GM12892 (cell line): ENCODE measurements around the gene CELF3.

Source experiments
- DNase-seq: peaks from one replicate; pipeline ENCODE4 v3.0.0; 2011; ENCODE audit not compliant: insufficient read length
- FAIRE-seq: peaks from 2 replicates; lab custom pipeline; 2011; peaks lifted over from hg19 to GRCh38; lab: Jason Lieb, UNC
- POLR2A ChIP-seq: IDR thresholded peaks from 2 replicates; pipeline ENCODE4 v1.6.1; 2011; ENCODE audit warnings: low read depth, low read length, control low read depth
- POLR2AphosphoS5 ChIP-seq: IDR thresholded peaks from 2 replicates; pipeline ENCODE4 v1.6.1; 2011; ENCODE audit warnings: low read depth, low read length, control low read depth
- TAF1 ChIP-seq: IDR thresholded peaks from 2 replicates; pipeline ENCODE4 v1.6.1; 2011; ENCODE audit warnings: low read depth, mild to moderate bottlenecking, control low read depth, low read length, borderline replicate concordance

CELF3 gene

GRCh38 chr1:151718011-151718431 is 1.4 kb upstream of the CELF3 start:
- DNase-seq, result no peak
- no peak for TF ChIP-seq POLR2AphosphoS5
- TF ChIP-seq TAF1, result no peak
- no peak for TF ChIP-seq POLR2A
- FAIRE-seq, result no peak

- TF ChIP-seq POLR2AphosphoS5, result no peak
- no peak for TF ChIP-seq TAF1
- no peak for TF ChIP-seq POLR2A
- DNase-seq (no peak), FAIRE-seq (no peak)
Measured at GRCh38 chr1:151716405-151716762, 219 bp downstream of the CELF3 start.

- TF ChIP-seq POLR2A (no peak), POLR2AphosphoS5 (no peak), TAF1 (no peak)
- FAIRE-seq (no peak), DNase-seq (no peak)
Measured at GRCh38 chr1:151715726-151716404, 738 bp downstream of the CELF3 start.

GRCh38 chr1:151714820-151715725 is 1.5 kb downstream of the CELF3 start:
- TF ChIP-seq POLR2AphosphoS5 (no peak), TAF1 (no peak), POLR2A (no peak)
- no peak for DNase-seq
- no peak for FAIRE-seq

GRCh38 chr1:151713874-151714273 is 2.7 kb downstream of the CELF3 start:
- DNase-seq (no peak), FAIRE-seq (no peak)

GRCh38 chr1:151713044-151713443 is 3.6 kb downstream of the CELF3 start:
- FAIRE-seq (no peak), DNase-seq (no peak)

More at GRCh38 chr1:151713874-151714273, 2.7 kb downstream of the CELF3 start:
- no peak for TF ChIP-seq POLR2AphosphoS5

GRCh38 chr1:151711951-151712350 is 4.7 kb downstream of the CELF3 start:
- FAIRE-seq, result no peak
- DNase-seq, result no peak
- TF ChIP-seq POLR2A (no peak), POLR2AphosphoS5 (no peak), TAF1 (no peak)

More at GRCh38 chr1:151713044-151713443, 3.6 kb downstream of the CELF3 start:
- no peak for TF ChIP-seq POLR2AphosphoS5
- TF ChIP-seq TAF1, result no peak
- TF ChIP-seq POLR2A, result no peak

- no peak for FAIRE-seq
- DNase-seq, result no peak
- TF ChIP-seq POLR2AphosphoS5 (no peak), POLR2A (no peak), TAF1 (no peak)
Measured at GRCh38 chr1:151711044-151711800, 5.4 kb downstream of the CELF3 start.

- TF ChIP-seq POLR2A (no peak), POLR2AphosphoS5 (no peak), TAF1 (no peak)
- DNase-seq (no peak), FAIRE-seq (no peak)
Measured at GRCh38 chr1:151710187-151710840, 6.3 kb downstream of the CELF3 start.

GRCh38 chr1:151708891-151709290 is 7.7 kb downstream of the CELF3 start:
- TF ChIP-seq TAF1, result no peak
- TF ChIP-seq POLR2A, result no peak
- TF ChIP-seq POLR2AphosphoS5, result no peak
- DNase-seq (no peak), FAIRE-seq (no peak)
